GM18526 (cell line): ENCODE results near the gene MLLT3.

Source experiments
- POLR2A ChIP-seq: IDR thresholded peaks from 3 replicates; pipeline ENCODE4 v1.6.1; 2011; ENCODE audit not compliant: insufficient read length; ENCODE audit errors: extremely low read depth

Gene MLLT3

GRCh38 chr9:20419533-20419932 lies 202.8 kb downstream of the MLLT3 start:
- TF ChIP-seq POLR2A: no peak

- TF ChIP-seq POLR2A: no peak
Observed at GRCh38 chr9:20418485-20418884, 203.8 kb downstream of the MLLT3 start.

- no peak for TF ChIP-seq POLR2A
Observed at GRCh38 chr9:20417373-20418080, 204.8 kb downstream of the MLLT3 start.

- no peak for TF ChIP-seq POLR2A
Observed at GRCh38 chr9:20414150-20414549, 208.1 kb downstream of the MLLT3 start.

- TF ChIP-seq POLR2A: no peak
Observed at GRCh38 chr9:20409321-20410092, 212.8 kb downstream of the MLLT3 start.

- TF ChIP-seq POLR2A: no peak
Observed at GRCh38 chr9:20408513-20408912, 213.8 kb downstream of the MLLT3 start.

- TF ChIP-seq POLR2A: no peak
Observed at GRCh38 chr9:20407013-20407412, 215.3 kb downstream of the MLLT3 start.

GRCh38 chr9:20406344-20406743 lies 216.0 kb downstream of the MLLT3 start:
- no peak for TF ChIP-seq POLR2A

GRCh38 chr9:20405616-20406015 lies 216.7 kb downstream of the MLLT3 start:
- TF ChIP-seq POLR2A: no peak

- no peak for TF ChIP-seq POLR2A
Observed at GRCh38 chr9:20405078-20405477, 217.2 kb downstream of the MLLT3 start.

GRCh38 chr9:20404192-20404813 lies 218.0 kb downstream of the MLLT3 start:
- no peak for TF ChIP-seq POLR2A

GRCh38 chr9:20403346-20403745 lies 219.0 kb downstream of the MLLT3 start:
- no peak for TF ChIP-seq POLR2A

- TF ChIP-seq POLR2A: no peak
Observed at GRCh38 chr9:20402273-20402875, 219.9 kb downstream of the MLLT3 start.

- TF ChIP-seq POLR2A: no peak
Observed at GRCh38 chr9:20398536-20399338, 223.6 kb downstream of the MLLT3 start.

- no peak for TF ChIP-seq POLR2A
Observed at GRCh38 chr9:20397348-20397747, 225.0 kb downstream of the MLLT3 start.
